OCI-LY3 (cell line): Measurements from ENCODE around the gene NSG2.

ENCODE experiments used
- CTCF ChIP-seq: fragments of 200-600, 300-600 bp; sonication (generic); IDR thresholded peaks from 2 replicates; pipeline ENCODE4 v1.5.1; 2014; ENCODE audit warnings: antibody characterized with exemption, low read length, low read depth
- EZH2phosphoT487 ChIP-seq: fragments of 200-600 bp; shearing (Covaris generic); IDR thresholded peaks from 2 replicates; pipeline ENCODE4 v1.6.1; 2018; ENCODE audit warnings: antibody characterized with exemption, mixed run types, low read depth

GRCh38 chr5:174030286-174030685, 15.2 kb upstream of the NSG2 start:
- no peak for TF ChIP-seq CTCF
- no peak for TF ChIP-seq EZH2phosphoT487
